ENCODE data around the gene CCNG2. TPM values are rescaled to one million over a fixed set of nuclear protein-coding genes. Genes with fewer than 3 reads are reported as not detected.
A peak's percentile ranks its signal among the peaks of the same experiment; 100 is the strongest.

CCNG2 gene
- total and polyA plus RNA-seq, 11 donors: 2.4 to 18.7 (median 5.7) TPM

DNA sequence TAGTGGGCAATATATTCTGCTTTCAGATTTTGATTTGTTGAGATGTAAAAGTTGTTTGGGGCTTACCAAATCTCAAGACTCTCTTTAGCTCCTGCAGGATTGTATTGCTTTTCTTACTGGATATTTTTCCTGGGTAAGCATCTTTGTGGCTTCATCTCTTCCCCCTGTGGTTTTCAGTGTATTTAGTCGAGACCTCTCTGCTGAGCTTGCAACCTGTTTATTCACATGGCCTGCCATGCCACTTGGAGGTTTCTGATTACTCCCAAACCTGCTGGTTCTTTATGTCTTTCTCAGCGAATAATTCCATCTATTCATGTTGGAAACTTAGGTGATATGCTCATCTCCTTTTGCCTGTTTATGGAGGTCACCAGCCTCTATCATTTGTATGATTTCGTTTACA, 10.9 kb downstream of the CCNG2 start:
- Histone ChIP-seq H3K27me3 (no peaks in the 10 kb centered on the region), H3K9me3 (no peaks in the 10 kb centered on the region), H3K4me1 (peaks cover 0 to 5% (median 0%) of the 10 kb centered on the region in 12 donors), H3K4me3 (no peak overlapping the region), H3K27ac (no peak overlapping the region), H3K36me3 (peaks cover 0 to 81% (median 58%) of the 10 kb centered on the region in 9 donors)
- TF ChIP-seq POLR2A (IDR thresholded peaks at IDR 0.05): no peak
- no peak for TF ChIP-seq CTCF (IDR thresholded peaks at IDR 0.05)
- intact Hi-C loops (cut with DNase I): no loop called here
- 89 to 95% (median 91%) methylated on average over 3 of the region's 3 CpGs for WGBS, 4 donors
- ATAC-seq (no peak), DNase-seq (no peak)

DNA sequence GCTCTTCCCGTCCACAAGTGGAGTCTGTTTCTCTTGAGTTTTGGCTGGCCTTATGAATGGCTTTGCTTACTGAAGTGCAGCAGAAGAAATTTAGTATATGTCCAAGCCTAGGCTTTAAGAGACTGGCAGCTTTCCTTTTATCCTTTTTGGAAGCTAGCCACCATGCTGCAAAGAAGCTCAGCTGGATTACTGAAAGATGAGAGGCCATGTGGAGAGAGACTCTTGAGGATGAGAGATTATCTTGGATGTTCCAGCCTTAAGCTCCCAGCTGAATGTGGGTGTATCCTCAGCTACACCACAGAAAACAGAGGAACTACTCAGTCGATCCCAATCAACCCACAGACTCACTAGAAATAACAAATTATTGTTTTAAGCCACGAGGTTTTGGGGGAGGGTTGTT, 12.5 kb downstream of the CCNG2 start:
- 57 to 80% (median 60%) methylated on average over 3 of the region's 3 CpGs for WGBS, 4 donors
- no peak for TF ChIP-seq CTCF (IDR thresholded peaks at IDR 0.05)
- TF ChIP-seq POLR2A (IDR thresholded peaks at IDR 0.05): no peak
- ATAC-seq (peak in 1 of 4 donors; percentile 36), DNase-seq (no peak)
- Histone ChIP-seq H3K4me1 (peaks cover 0 to 5% (median 0%) of the 10 kb centered on the region in 12 donors), H3K27ac (no peak overlapping the region), H3K36me3 (peaks cover 0 to 65% (median 42%) of the 10 kb centered on the region in 9 donors), H3K27me3 (no peaks in the 10 kb centered on the region), H3K4me3 (no peak overlapping the region), H3K9me3 (no peaks in the 10 kb centered on the region)
- intact Hi-C loops (cut with DNase I): no loop called here

GRCh38 chr4:77170926-77171325, 13.9 kb downstream of the CCNG2 start:
- Histone ChIP-seq H3K4me1 (peaks cover 0 to 5% (median 0%) of the 10 kb centered on the region in 12 donors), H3K27ac (no peak overlapping the region), H3K9me3 (no peaks in the 10 kb centered on the region), H3K27me3 (no peaks in the 10 kb centered on the region), H3K36me3 (peaks cover 0 to 50% (median 27%) of the 10 kb centered on the region in 9 donors), H3K4me3 (no peak overlapping the region)
- ATAC-seq (no peak), DNase-seq (no peak)
- intact Hi-C loops (cut with DNase I): no loop called here
- WGBS, 4 donors: 96 to 100% (median 99%) methylated on average over 4 of the region's 4 CpGs
- TF ChIP-seq CTCF (IDR thresholded peaks at IDR 0.05) (no peak), POLR2A (IDR thresholded peaks at IDR 0.05) (no peak)

DNA sequence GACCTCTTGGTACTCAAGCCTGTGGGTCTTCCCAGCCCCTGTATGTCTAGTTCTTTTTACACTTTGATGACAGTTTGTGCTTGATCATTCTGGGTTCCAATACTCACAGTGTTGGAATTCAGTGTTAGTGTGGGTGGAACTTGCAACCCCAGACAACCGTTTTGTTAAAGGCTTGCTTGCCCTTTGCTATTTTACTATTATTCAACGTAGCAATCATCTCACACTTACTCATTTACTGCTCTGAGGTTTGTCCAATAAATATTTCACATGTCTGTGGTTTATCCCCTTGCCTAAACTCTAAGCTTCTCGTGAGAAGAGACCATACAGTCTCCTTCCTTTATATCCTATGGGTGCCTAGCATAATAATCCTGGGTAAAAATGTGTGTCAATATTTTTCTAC, 15.3 kb downstream of the CCNG2 start:
- Histone ChIP-seq H3K4me1 (peaks cover 0 to 5% (median 0%) of the 10 kb centered on the region in 12 donors), H3K36me3 (peaks cover 0 to 36% (median 14%) of the 10 kb centered on the region in 9 donors), H3K4me3 (no peak overlapping the region), H3K9me3 (no peaks in the 10 kb centered on the region), H3K27me3 (no peaks in the 10 kb centered on the region), H3K27ac (no peak overlapping the region)
- TF ChIP-seq POLR2A (IDR thresholded peaks at IDR 0.05) (no peak), CTCF (IDR thresholded peaks at IDR 0.05) (no peak)
- no peak for DNase-seq
- intact Hi-C loops (cut with DNase I): no loop called here
- ATAC-seq: peak in 1 of 4 donors; percentile 46
- WGBS, 4 donors: 73 to 80% (median 79%) methylated on average over 3 of the region's 3 CpGs
